Measurements from ENCODE around the gene TMEM132D. TPM values are rescaled to one million over a fixed set of nuclear protein-coding genes. Genes with fewer than 3 reads are reported as not detected.

TMEM132D gene
- total and polyA plus RNA-seq, 2 of the 8 experiments (the other 6 are each of a cell fraction or from before 2014, with no cell fraction given), result 3.5 to 10.1 TPM

GRCh38 chr12:129540954-129541353 lies 362.9 kb downstream of the TMEM132D start:
- 0 out of 7 replicates have a peak, but pooled peaks cover 0 to 4% (median 0%) of the 10 kb centered on the region in 4 experiments for H3K4me1 ChIP-seq (replicated peaks in 1 of 4; ENCODE audit: control insufficient read depth in 3 of 4, insufficient read depth in 4 of 4, low read length in 3 of 4)
- H2BK12ac ChIP-seq (ENCODE audit: low read depth, low read length), result no peak overlapping the region
- peaks cover 2% of the 10 kb centered on the region; the same call in 1 of the 2 replicates for H3K23me2 ChIP-seq (ENCODE audit: low read depth, low read length)
- H3K9me3 ChIP-seq (ENCODE audit: insufficient read depth in 2 of 2, low read depth in 1 of 2, low read length in 1 of 2), result no peaks in the 10 kb centered on the region
- H2AFZ ChIP-seq (ENCODE audit: low read length), result no peak overlapping the region
- no peak overlapping the region for H3K23ac ChIP-seq (ENCODE audit: insufficient read length)
- H3K4me3 ChIP-seq (ENCODE audit: extremely low read depth in 1 of 4, insufficient read depth in 2 of 4, low read depth in 3 of 4, low read length in 4 of 4), result no peak overlapping the region
- no peak overlapping the region for H4K8ac ChIP-seq (ENCODE audit: extremely low read depth, insufficient read depth, low read length)
- no peak overlapping the region for H3K56ac ChIP-seq (replicated peaks; ENCODE audit: insufficient read length, low read depth, low read length)
- WGBS, 2 experiments (ENCODE audit: extremely low coverage in 1 of 2, insufficient coverage in 1 of 2, insufficient read length in 1 of 2, insufficient replicate concordance in 2 of 2, low coverage in 1 of 2, low lambda C conversion rate in 2 of 2, missing lambda C conversion rate in 1 of 2), result 92% methylated on average over 5 of the region's 5 CpGs; no CpG with 5 or more reads in 1 of the 2 experiments
- no peaks in the 10 kb centered on the region for H3K79me2 ChIP-seq (ENCODE audit: control insufficient read depth in 1 of 2, insufficient read depth in 2 of 2, low read length in 2 of 2)
- no peaks in the 10 kb centered on the region for H3K27me3 ChIP-seq (replicated peaks in 1 of 4; ENCODE audit: control insufficient read depth in 3 of 4, extremely low read depth in 1 of 4, insufficient read depth in 3 of 4, low read length in 3 of 4)
- H3K14ac ChIP-seq (ENCODE audit: insufficient read length), result no peak overlapping the region
- POLR2A ChIA-PET (ENCODE audit: partially characterized antibody), result interaction anchor here (1.7 kb wide), 1 partner anchor 9 kb away, joined by 5 read pairs; no protein-coding TSS in a partner anchor
- no peaks in the 10 kb centered on the region for H4K20me1 ChIP-seq (replicated peaks in 1 of 2; ENCODE audit: control insufficient read depth in 1 of 2, insufficient read depth in 2 of 2, low read length in 2 of 2)
- no peaks in the 10 kb centered on the region for H3K36me3 ChIP-seq (ENCODE audit: control insufficient read depth in 2 of 4, insufficient read depth in 4 of 4, low read length in 3 of 4)
- H2AK5ac ChIP-seq (ENCODE audit: low read depth, low read length), result no peak overlapping the region
- H4K5ac ChIP-seq (ENCODE audit: insufficient read length, low read depth, low read length), result no peak overlapping the region
- H2BK15ac ChIP-seq (ENCODE audit: low read length), result no peak overlapping the region
- H3K18ac ChIP-seq (ENCODE audit: extremely low read depth, low read length), result no peak overlapping the region
- no peak for FAIRE-seq
- no peak overlapping the region for H3K27ac ChIP-seq (ENCODE audit: low read depth, low read length)
- H4K91ac ChIP-seq (replicated peaks; ENCODE audit: insufficient read length, low read length), result no peak overlapping the region
- no peak overlapping the region for H2BK20ac ChIP-seq (ENCODE audit: low read length)
- H3K9ac ChIP-seq (replicated peaks in 1 of 4; ENCODE audit: extremely low read depth in 1 of 4, low read depth in 3 of 4, low read length in 3 of 4), result no peak overlapping the region
- DNase-seq (ENCODE audit: low read depth in 1 of 2, low spot score in 2 of 2), result no peak
- no peaks in the 10 kb centered on the region; the same call in 1 of the 2 replicates for H3K79me1 ChIP-seq (ENCODE audit: low read depth, low read length)
- no peak overlapping the region for H3K4me2 ChIP-seq (ENCODE audit: insufficient read depth in 1 of 2, low read depth in 2 of 2, low read length in 2 of 2)
- TF ChIP-seq CHD2 (IDR thresholded peaks at IDR 0.05; ENCODE audit: low read length) (no peak), CTBP2 (IDR thresholded peaks at IDR 0.05; ENCODE audit: borderline replicate concordance, insufficient read depth, insufficient read length, low read length) (no peak), POLR2AphosphoS5 (IDR thresholded peaks at IDR 0.05; ENCODE audit: low read depth, low read length) (no peak), SIN3A (conservative IDR thresholded peaks at IDR 0.05 in 1 of 2, IDR thresholded peaks at IDR 0.05 in 1 of 2; ENCODE audit: low read depth in 1 of 2, low read length in 2 of 2) (no peak), SP1 (IDR thresholded peaks at IDR 0.05; ENCODE audit: low read depth, low read length) (no peak), GTF2F1 (IDR thresholded peaks at IDR 0.05; ENCODE audit: borderline replicate concordance, low read depth, low read length) (no peak), MAFK (IDR thresholded peaks at IDR 0.05; ENCODE audit: low read depth, low read length) (no peak), SIRT6 (IDR thresholded peaks at IDR 0.05; ENCODE audit: low read length) (no peak), SP2 (IDR thresholded peaks at IDR 0.05; ENCODE audit: low read length) (no peak), CBX5 (IDR thresholded peaks at IDR 0.05; ENCODE audit: low read depth, low read length) (no peak), NRF1 (IDR thresholded peaks at IDR 0.05; ENCODE audit: low read depth, low read length) (no peak)
- no peak overlapping the region for H2BK5ac ChIP-seq (ENCODE audit: low read depth, low read length)
- no peak overlapping the region for H3K4ac ChIP-seq (replicated peaks; ENCODE audit: insufficient read length, low read depth, low read length)
- H2BK120ac ChIP-seq (replicated peaks; ENCODE audit: low read depth, low read length), result no peak overlapping the region
- CTCF ChIA-PET (ENCODE audit: partially characterized antibody), result no interaction called here

Measured in H1 (cell line).